B cell (primary cell): ENCODE measurements around the gene ANTXRL. TPM values are rescaled to one million over a fixed set of nuclear protein-coding genes. Genes with fewer than 3 reads are reported as not detected.

Source experiments
- ATAC-seq: fragments of 200-7000 bp; cut with Tn5 transposase; one replicate; pipeline ENCODE4 v1.10.0; 2021; ENCODE audit warnings: low read depth, mild to moderate bottlenecking, moderate number of reproducible peaks, moderate library complexity
- CTCF ChIA-PET: fragments of 350-600 bp; sonication (Branson Sonifier 250); formaldehyde crosslinking; loops from one replicate; lab custom pipeline; 2021; ENCODE audit warnings: antibody characterized with exemption, inconsistent platforms; lab: Charles Lee
- POLR2A ChIA-PET: fragments of 350-600 bp; sonication (Branson Sonifier 250); formaldehyde crosslinking; loops from one replicate; lab custom pipeline; 2021; ENCODE audit warnings: antibody characterized with exemption; lab: Charles Lee
- DNase-seq: peaks from one replicate; pipeline ENCODE4 v3.0.0; 2013
- H2AFZ ChIP-seq: 2 replicates; pipeline ENCODE4 v1.6.1; 2012; ENCODE audit warnings: mild to moderate bottlenecking, low read depth, low read length; ENCODE audit not compliant: insufficient read depth, poor library complexity, severe bottlenecking
- H3K27ac ChIP-seq, 2 donors: 1 replicate in 1 of 2; 2 replicates in 1 of 2; pipeline ENCODE4 v1.5.1; 2012 to 2013; ENCODE audit warnings: low read length in 2 of 2, mild to moderate bottlenecking in 2 of 2, moderate library complexity in 1 of 2
- H3K27me3 ChIP-seq, 4 experiments: fragments of 200-600 bp in 1 of 4; sonication (generic) in 1 of 4; replicated peaks in 1 of 4; 1 replicate in 2 of 4; 2 replicates in 2 of 4; pipeline versions ENCODE4 v1.6.1 to v1.7.0; 2013 to 2016; ENCODE audit warnings: low read length in 3 of 4, mild to moderate bottlenecking in 2 of 4, mixed read lengths in 1 of 4, moderate library complexity in 1 of 4; ENCODE audit not compliant: insufficient read depth in 4 of 4, control insufficient read depth in 3 of 4; ENCODE audit errors: control extremely low read depth in 1 of 4
- H3K36me3 ChIP-seq, 2 experiments: replicated peaks in 1 of 2; 1 replicate in 1 of 2; 2 replicates in 1 of 2; pipeline versions ENCODE4 v1.6.1 to v1.7.1; 2013; ENCODE audit warnings: low read length in 1 of 2; ENCODE audit not compliant: insufficient read depth in 2 of 2, control insufficient read depth in 1 of 2; ENCODE audit errors: control extremely low read depth in 1 of 2, extremely low read depth in 1 of 2
- H3K4me1 ChIP-seq, 2 donors: fragments of 200-600 bp in 1 of 2; sonication (generic) in 1 of 2; 1 replicate in 1 of 2; 2 replicates in 1 of 2; pipeline versions ENCODE4 v1.5.1 to v1.6.1; 2013 to 2017; ENCODE audit warnings: low read length in 2 of 2; ENCODE audit not compliant: control insufficient read depth in 2 of 2, insufficient read depth in 2 of 2
- H3K4me2 ChIP-seq: replicated peaks from 2 replicates; pipeline ENCODE3; 2012; ENCODE audit warnings: mild to moderate bottlenecking, low read depth, low read length; ENCODE audit not compliant: poor library complexity, severe bottlenecking
- H3K4me3 ChIP-seq, 5 experiments: fragments of 200-600 bp in 1 of 5; sonication (generic) in 1 of 5; 1 replicate in 3 of 5; 2 replicates in 2 of 5; pipeline versions ENCODE4 v1.5.1 to v1.7.0; 2011 to 2016; ENCODE audit warnings: low read length in 4 of 5, mild to moderate bottlenecking in 4 of 5, low read depth in 2 of 5, control low read depth in 1 of 5, moderate library complexity in 1 of 5; ENCODE audit not compliant: insufficient read depth in 1 of 5; ENCODE audit errors: control extremely low read depth in 1 of 5, extremely low read depth in 1 of 5
- H3K79me2 ChIP-seq: fragments of 200-600 bp; sonication (generic); one replicate; pipeline ENCODE4 v1.6.0; 2016; ENCODE audit warnings: low read length; ENCODE audit not compliant: control insufficient read depth, insufficient read depth
- H3K9ac ChIP-seq: fragments of 200-600 bp; sonication (generic); 2 replicates; pipeline ENCODE4 v1.6.1; 2017; ENCODE audit warnings: mild to moderate bottlenecking, low read length, moderate library complexity
- H3K9me3 ChIP-seq, 3 donors: one replicate each; pipeline versions ENCODE4 v1.6.1 to v1.7.1; 2013; ENCODE audit warnings: low read length in 2 of 3; ENCODE audit not compliant: control insufficient read depth in 2 of 3, insufficient read depth in 1 of 3; ENCODE audit errors: control extremely low read depth in 1 of 3
- H4K20me1 ChIP-seq: 2 replicates; pipeline ENCODE4 v1.6.0; 2012; ENCODE audit warnings: mild to moderate bottlenecking, low read length; ENCODE audit not compliant: insufficient read depth, control insufficient read depth, poor library complexity, severe bottlenecking
- H3K27ac Mint-ChIP-seq: one replicate; pipeline ENCODE4 v1.8.0; 2021; ENCODE audit warnings: mixed read lengths
- H3K27me3 Mint-ChIP-seq: one replicate; pipeline ENCODE4 v1.8.0; 2021; ENCODE audit warnings: mixed read lengths
- H3K4me1 Mint-ChIP-seq: one replicate; pipeline ENCODE4 v1.8.0; 2021; ENCODE audit warnings: mixed read lengths
- H3K4me3 Mint-ChIP-seq: one replicate; pipeline ENCODE4 v1.8.0; 2021; ENCODE audit warnings: mixed read lengths
- H3K9me3 Mint-ChIP-seq: one replicate; pipeline ENCODE4 v1.8.0; 2022; ENCODE audit warnings: mixed read lengths; ENCODE audit not compliant: insufficient read depth
- CTCF ChIP-seq: fragments of 200-600 bp; IDR thresholded peaks from one replicate; pipeline ENCODE4 v1.8.0; 2022; ENCODE audit warnings: antibody characterized with exemption, mild to moderate bottlenecking
- EZH2 ChIP-seq: IDR thresholded peaks from 2 replicates; pipeline ENCODE4 v1.6.1; 2012; ENCODE audit warnings: borderline replicate concordance, low read depth, mild to moderate bottlenecking, moderate library complexity, low read length; ENCODE audit not compliant: insufficient read depth, poor library complexity, severe bottlenecking
- WGBS: methylation state at CpG from one replicate; pipeline ENCODE4 v1.1.5; 2013; ENCODE audit warnings: missing lambda C conversion rate; ENCODE audit not compliant: insufficient coverage; 5-methylcytosine and 5-hydroxymethylcytosine counted together
- intact Hi-C: fragments of 100-400 bp; cut with micrococcal nuclease; formaldehyde crosslinking; loops from one replicate; pipeline ENCODE4 v1.10.0; 2022
- polyA plus RNA-seq: library from polyadenylated mRNA; depleted of rRNA; stranded (reverse); fragments of >200 nt; gene quantifications from 2 replicates; pipeline ENCODE4 v1.2.3, GENCODE V29; 2012
- total RNA-seq, 2 donors: library from RNA; stranded (reverse); fragments of 120-200 nt in 1 of 2; gene quantifications; 1 replicate in 1 of 2; 2 replicates in 1 of 2; pipeline versions ENCODE4 v1.2.3 to v1.2.4, GENCODE V29; 2013 to 2022

The ANTXRL gene
- total and polyA plus RNA-seq, 2 donors (not counting 1 experiment from before 2014, with no cell fraction given) = not detected

GRCh38 chr10:46284286-46285229, 2.2 kb upstream of the ANTXRL start:
- peak overlapping the region; percentile 97 for H3K4me2 ChIP-seq
- no peaks in the 10 kb centered on the region for H4K20me1 ChIP-seq
- intact Hi-C loops = no loop called here
- peaks cover 16% of the 10 kb centered on the region for H3K4me1 Mint-ChIP-seq
- ChIA-PET CTCF (no interaction called here), POLR2A (no interaction called here)
- peaks cover 0 to 26% (median 10%) of the 10 kb centered on the region in 4 experiments for H3K27me3 ChIP-seq
- H3K4me3 Mint-ChIP-seq = peak overlapping the region; percentile 86
- H3K4me1 ChIP-seq = peaks cover 11 to 20% of the 10 kb centered on the region in 2 donors
- no peaks in the 10 kb centered on the region for H3K36me3 ChIP-seq
- ATAC-seq = peak; percentile 87
- peak overlapping the region in 1 of 2 donors; percentile 73 for H3K27ac ChIP-seq
- TF ChIP-seq CTCF (no peak), EZH2 (no peak)
- peaks cover 45% of the 10 kb centered on the region for H3K27me3 Mint-ChIP-seq
- H2AFZ ChIP-seq = peak overlapping the region; percentile 98
- no peak overlapping the region for H3K27ac Mint-ChIP-seq
- H3K9me3 ChIP-seq = no peaks in the 10 kb centered on the region
- DNase-seq = peak; percentile 84
- no peaks in the 10 kb centered on the region for H3K79me2 ChIP-seq
- 1% methylated on average over 77 of the region's 82 CpGs for WGBS
- no peaks in the 10 kb centered on the region for H3K9me3 Mint-ChIP-seq
- peak overlapping the region; percentile 21 to 73 (median 72) for H3K4me3 ChIP-seq
- H3K9ac ChIP-seq = peak overlapping the region; percentile 80

GRCh38 chr10:46285300-46285699, 1.5 kb upstream of the ANTXRL start:
- Histone ChIP-seq H3K4me3 (peak overlapping the region in 3 of 5 experiments; percentile 21 to 72 (median 72)), H3K9ac (peak overlapping the region; percentile 80), H3K4me2 (peak overlapping the region; percentile 97), H3K27ac (peak overlapping the region in 1 of 2 donors; percentile 73), H3K9me3 (no peaks in the 10 kb centered on the region), H3K79me2 (no peaks in the 10 kb centered on the region), H3K36me3 (no peaks in the 10 kb centered on the region), H2AFZ (peak overlapping the region; percentile 98), H3K4me1 (peaks cover 11 to 20% of the 10 kb centered on the region in 2 donors), H3K27me3 (peaks cover 0 to 26% (median 10%) of the 10 kb centered on the region in 4 experiments), H4K20me1 (no peaks in the 10 kb centered on the region)
- intact Hi-C loops = no loop called here
- no peak for ATAC-seq
- Mint-ChIP-seq H3K4me1 (peaks cover 16% of the 10 kb centered on the region), H3K27me3 (peaks cover 48% of the 10 kb centered on the region), H3K9me3 (no peaks in the 10 kb centered on the region), H3K4me3 (peak overlapping the region; percentile 86), H3K27ac (no peak overlapping the region)
- no peak for TF ChIP-seq EZH2
- no peak for TF ChIP-seq CTCF
- CTCF ChIA-PET = no interaction called here
- WGBS = no CpG with 5 or more reads among the region's 3 CpGs
- POLR2A ChIA-PET = no interaction called here
- DNase-seq = peak; percentile 24
